K562 (cell line): ENCODE data around the gene RINT1. TPM values are rescaled to one million over a fixed set of nuclear protein-coding genes. Genes with fewer than 3 reads are reported as not detected.

Source experiments
- ARID1B ChIP-seq: fragments of 450-650 bp; IDR thresholded peaks from 2 replicates; pipeline ENCODE4 v1.6.1; 2016; ENCODE audit warnings: antibody characterized with exemption, mild to moderate bottlenecking, inconsistent platforms
- CBFA2T3 ChIP-seq: fragments of 450-650 bp; IDR thresholded peaks from 2 replicates; pipeline ENCODE4 v1.6.1; 2017
- ELF1 ChIP-seq: fragments of 200-800 bp; sonication (Bioruptor generic); IDR thresholded peaks from 2 replicates; pipeline ENCODE4 v1.6.1; 2016; ENCODE audit warnings: missing genetic modification characterization, missing compliant biosample characterization
- HMG20A ChIP-seq: fragments of 450-650 bp; formaldehyde crosslinking; conservative IDR thresholded peaks from 2 replicates; pipeline ENCODE4 v1.4.0; 2020; ENCODE audit warnings: mild to moderate bottlenecking, mixed read lengths
- HOXB6 ChIP-seq: fragments of 250-450 bp; sonication (Bioruptor Pico); IDR thresholded peaks from 2 replicates; pipeline ENCODE4 v1.5.1; 2022; ENCODE audit warnings: mild to moderate bottlenecking, borderline replicate concordance
- LEF1 ChIP-seq: fragments of 450-650 bp; IDR thresholded peaks from 2 replicates; pipeline ENCODE4 v1.6.1; 2016; ENCODE audit warnings: mild to moderate bottlenecking
- MCM5 ChIP-seq: fragments of 450-650 bp; IDR thresholded peaks from 2 replicates; pipeline ENCODE4 v1.6.1; 2016; ENCODE audit warnings: low read depth
- MEIS2 ChIP-seq: fragments of 450-650 bp; IDR thresholded peaks from 2 replicates; pipeline ENCODE4 v1.6.1; 2014; ENCODE audit warnings: mild to moderate bottlenecking; ENCODE audit not compliant: partially characterized antibody
- POLR2A ChIP-seq: fragments of 450-650 bp; conservative IDR thresholded peaks from 2 replicates; pipeline ENCODE4 v1.6.1; 2016
- RB1 ChIP-seq: fragments of 450-650 bp; IDR thresholded peaks from 2 replicates; pipeline ENCODE4 v1.6.1; 2017; ENCODE audit warnings: low read depth, mild to moderate bottlenecking
- SIX5 ChIP-seq, 2 experiments: IDR thresholded peaks; 2 replicates each; pipeline ENCODE4 v1.6.1; 2011; ENCODE audit warnings: low read length in 2 of 2, borderline replicate concordance in 1 of 2, low read depth in 1 of 2, mild to moderate bottlenecking in 1 of 2, moderate library complexity in 1 of 2; ENCODE audit not compliant: insufficient read depth in 1 of 2
- TBP ChIP-seq: optimal IDR thresholded peaks from 2 replicates; pipeline ENCODE3; 2011; ENCODE audit warnings: low read depth, low read length, improper control_type of control experiment
- ZKSCAN1 ChIP-seq: fragments of 150-350 bp; IDR thresholded peaks from 2 replicates; pipeline ENCODE4 v1.6.1; 2016; ENCODE audit warnings: low read depth, low read length
- ZNF766 ChIP-seq: fragments of 200-800 bp; sonication (Bioruptor generic); conservative IDR thresholded peaks from 2 replicates; pipeline ENCODE4 v1.6.1; 2016; ENCODE audit warnings: missing genetic modification characterization, missing compliant biosample characterization
- ZNF79 ChIP-seq: fragments of 250-450 bp; sonication (Bioruptor Pico); IDR thresholded peaks from 2 replicates; pipeline ENCODE4 v1.4.0; 2020; ENCODE audit warnings: low read depth, mild to moderate bottlenecking, moderate library complexity
- polyA plus RNA-seq, 8 experiments: library from polyadenylated mRNA; depleted of rRNA in 4 of 8; stranded (reverse) in 5 of 8; unstranded in 3 of 8; fragments of >200 nt; fragmentation: Nextera tagmentation in 2 of 8; fragmentation: Illumina TruSeq in 1 of 8; extraction: Ambion mirVana in 2 of 8; extraction: Trizol in 1 of 8; gene quantifications; 2 replicates each; pipeline versions ENCODE4 v1.2.1 to v1.2.3, GENCODE V29; 2011 to 2014; ENCODE audit warnings: inconsistent platforms in 1 of 8, missing spikeins in 1 of 8
- total RNA-seq, 7 experiments: library from RNA; depleted of rRNA in 6 of 7; stranded (reverse); fragments of >200 nt in 6 of 7; fragmentation: Illumina TruSeq in 2 of 7; extraction: Trizol in 2 of 7; gene quantifications; 2 replicates each; pipeline versions ENCODE4 v1.2.1 to v1.2.3, GENCODE V29; 2011 to 2021; ENCODE audit warnings: low replicate concordance in 1 of 7
- TF ChIP-seq, protein P1 (sequence below): fragments of 150-350 bp; IDR thresholded peaks from 2 replicates; pipeline ENCODE4 v1.6.1; 2014; ENCODE audit warnings: low read depth, mild to moderate bottlenecking, low read length, borderline replicate concordance
- TF ChIP-seq, protein P2 (sequence below): fragments of 450-650 bp; IDR thresholded peaks from 2 replicates; pipeline ENCODE4 v1.6.1; 2017; ENCODE audit warnings: antibody characterized with exemption
- TF ChIP-seq, protein P3 (sequence below): fragments of 450-650 bp; formaldehyde crosslinking; IDR thresholded peaks from 2 replicates; pipeline ENCODE4 v1.4.0; 2020; ENCODE audit warnings: mild to moderate bottlenecking, moderate library complexity
- TF ChIP-seq, protein P4 (sequence below): sonication (generic); formaldehyde crosslinking; IDR thresholded peaks from 2 replicates; pipeline ENCODE4 v1.8.1; 2023; ENCODE audit warnings: mild to moderate bottlenecking, missing genetic modification reagents
- TF ChIP-seq, protein P5 (sequence below): fragments of 450-650 bp; IDR thresholded peaks from 2 replicates; pipeline ENCODE4 v1.6.1; 2016; ENCODE audit warnings: antibody characterized with exemption

RINT1 gene
- total and polyA plus RNA-seq, 9 of the 15 experiments (the other 6 are each of a cell fraction or from before 2014, with no cell fraction given): 21.3 to 74.3 (median 27.4) TPM

DNA sequence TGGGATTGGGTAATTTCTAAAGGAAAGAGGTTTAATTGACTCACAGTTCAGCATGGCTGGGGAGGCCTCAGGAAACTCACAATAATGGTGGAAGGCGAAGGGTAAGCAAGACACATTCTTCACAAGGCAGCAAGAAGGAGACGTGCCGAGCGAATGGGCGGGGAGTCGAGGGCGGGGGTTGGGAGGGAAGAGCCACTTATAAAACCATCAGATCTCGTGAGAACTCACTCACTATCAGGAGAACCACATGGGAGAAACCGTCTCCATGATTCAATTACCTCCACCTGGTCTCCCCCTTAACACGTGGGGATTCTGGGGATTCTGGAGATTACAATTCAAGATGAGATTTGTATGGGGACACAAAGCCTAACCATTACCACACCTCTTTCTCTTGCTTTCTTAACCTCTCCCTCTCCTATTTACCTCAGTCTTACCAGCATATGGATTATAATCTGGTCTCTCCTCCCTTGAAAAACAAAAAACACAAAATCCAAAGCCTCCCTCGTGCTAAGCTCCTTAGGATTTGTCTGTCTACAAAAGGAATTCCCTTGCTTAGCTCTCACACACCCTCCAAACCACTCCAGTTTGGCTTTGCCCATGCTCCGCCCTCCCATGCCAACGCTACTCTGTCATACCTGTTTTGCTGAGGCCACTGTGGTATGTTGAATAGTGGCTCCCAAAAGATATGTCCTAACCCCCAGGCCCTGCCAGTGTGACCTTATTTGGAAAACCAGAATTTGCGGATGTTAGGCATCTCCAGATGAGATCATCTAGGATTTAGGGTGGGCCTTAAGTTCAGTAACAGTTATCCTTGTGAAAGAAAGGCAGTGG lies 68.9 kb downstream of the RINT1 start (continued):
- TF ChIP-seq SIX5 (IDR thresholded peaks at IDR 0.05; ENCODE audit: borderline replicate concordance in 1 of 2, insufficient read depth in 1 of 2, low read depth in 1 of 2, low read length in 2 of 2) (no peak), HMG20A (CRISPR knock-in tag) (no peak), ARID1B (0 out of 2 replicates have a peak, but pooled peaks have one; percentile 42), ZNF766 (CRISPR knock-in tag) (peak; percentile 40; the same call in 1 of the 2 replicates), ELF1 (no peak), MEIS2 (no peak), CBFA2T3 (peak; percentile 51), ZNF79 (CRISPR knock-in tag) (no peak), RB1 (no peak), LEF1 (no peak), MCM5 (no peak), ZKSCAN1 (no peak), HOXB6 (CRISPR knock-in tag) (no peak), POLR2A (peak; percentile 62), TBP (peak; percentile 38)
- TF ChIP-seq, protein P1, sequence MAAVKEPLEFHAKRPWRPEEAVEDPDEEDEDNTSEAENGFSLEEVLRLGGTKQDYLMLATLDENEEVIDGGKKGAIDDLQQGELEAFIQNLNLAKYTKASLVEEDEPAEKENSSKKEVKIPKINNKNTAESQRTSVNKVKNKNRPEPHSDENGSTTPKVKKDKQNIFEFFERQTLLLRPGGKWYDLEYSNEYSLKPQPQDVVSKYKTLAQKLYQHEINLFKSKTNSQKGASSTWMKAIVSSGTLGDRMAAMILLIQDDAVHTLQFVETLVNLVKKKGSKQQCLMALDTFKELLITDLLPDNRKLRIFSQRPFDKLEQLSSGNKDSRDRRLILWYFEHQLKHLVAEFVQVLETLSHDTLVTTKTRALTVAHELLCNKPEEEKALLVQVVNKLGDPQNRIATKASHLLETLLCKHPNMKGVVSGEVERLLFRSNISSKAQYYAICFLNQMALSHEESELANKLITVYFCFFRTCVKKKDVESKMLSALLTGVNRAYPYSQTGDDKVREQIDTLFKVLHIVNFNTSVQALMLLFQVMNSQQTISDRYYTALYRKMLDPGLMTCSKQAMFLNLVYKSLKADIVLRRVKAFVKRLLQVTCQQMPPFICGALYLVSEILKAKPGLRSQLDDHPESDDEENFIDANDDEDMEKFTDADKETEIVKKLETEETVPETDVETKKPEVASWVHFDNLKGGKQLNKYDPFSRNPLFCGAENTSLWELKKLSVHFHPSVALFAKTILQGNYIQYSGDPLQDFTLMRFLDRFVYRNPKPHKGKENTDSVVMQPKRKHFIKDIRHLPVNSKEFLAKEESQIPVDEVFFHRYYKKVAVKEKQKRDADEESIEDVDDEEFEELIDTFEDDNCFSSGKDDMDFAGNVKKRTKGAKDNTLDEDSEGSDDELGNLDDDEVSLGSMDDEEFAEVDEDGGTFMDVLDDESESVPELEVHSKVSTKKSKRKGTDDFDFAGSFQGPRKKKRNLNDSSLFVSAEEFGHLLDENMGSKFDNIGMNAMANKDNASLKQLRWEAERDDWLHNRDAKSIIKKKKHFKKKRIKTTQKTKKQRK: no peak
- TF ChIP-seq, protein P2, sequence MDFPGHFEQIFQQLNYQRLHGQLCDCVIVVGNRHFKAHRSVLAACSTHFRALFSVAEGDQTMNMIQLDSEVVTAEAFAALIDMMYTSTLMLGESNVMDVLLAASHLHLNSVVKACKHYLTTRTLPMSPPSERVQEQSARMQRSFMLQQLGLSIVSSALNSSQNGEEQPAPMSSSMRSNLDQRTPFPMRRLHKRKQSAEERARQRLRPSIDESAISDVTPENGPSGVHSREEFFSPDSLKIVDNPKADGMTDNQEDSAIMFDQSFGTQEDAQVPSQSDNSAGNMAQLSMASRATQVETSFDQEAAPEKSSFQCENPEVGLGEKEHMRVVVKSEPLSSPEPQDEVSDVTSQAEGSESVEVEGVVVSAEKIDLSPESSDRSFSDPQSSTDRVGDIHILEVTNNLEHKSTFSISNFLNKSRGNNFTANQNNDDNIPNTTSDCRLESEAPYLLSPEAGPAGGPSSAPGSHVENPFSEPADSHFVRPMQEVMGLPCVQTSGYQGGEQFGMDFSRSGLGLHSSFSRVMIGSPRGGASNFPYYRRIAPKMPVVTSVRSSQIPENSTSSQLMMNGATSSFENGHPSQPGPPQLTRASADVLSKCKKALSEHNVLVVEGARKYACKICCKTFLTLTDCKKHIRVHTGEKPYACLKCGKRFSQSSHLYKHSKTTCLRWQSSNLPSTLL: no peak
- TF ChIP-seq, protein P3, sequence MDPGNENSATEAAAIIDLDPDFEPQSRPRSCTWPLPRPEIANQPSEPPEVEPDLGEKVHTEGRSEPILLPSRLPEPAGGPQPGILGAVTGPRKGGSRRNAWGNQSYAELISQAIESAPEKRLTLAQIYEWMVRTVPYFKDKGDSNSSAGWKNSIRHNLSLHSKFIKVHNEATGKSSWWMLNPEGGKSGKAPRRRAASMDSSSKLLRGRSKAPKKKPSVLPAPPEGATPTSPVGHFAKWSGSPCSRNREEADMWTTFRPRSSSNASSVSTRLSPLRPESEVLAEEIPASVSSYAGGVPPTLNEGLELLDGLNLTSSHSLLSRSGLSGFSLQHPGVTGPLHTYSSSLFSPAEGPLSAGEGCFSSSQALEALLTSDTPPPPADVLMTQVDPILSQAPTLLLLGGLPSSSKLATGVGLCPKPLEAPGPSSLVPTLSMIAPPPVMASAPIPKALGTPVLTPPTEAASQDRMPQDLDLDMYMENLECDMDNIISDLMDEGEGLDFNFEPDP (CRISPR knock-in tag): no peak
- TF ChIP-seq, protein P4, sequence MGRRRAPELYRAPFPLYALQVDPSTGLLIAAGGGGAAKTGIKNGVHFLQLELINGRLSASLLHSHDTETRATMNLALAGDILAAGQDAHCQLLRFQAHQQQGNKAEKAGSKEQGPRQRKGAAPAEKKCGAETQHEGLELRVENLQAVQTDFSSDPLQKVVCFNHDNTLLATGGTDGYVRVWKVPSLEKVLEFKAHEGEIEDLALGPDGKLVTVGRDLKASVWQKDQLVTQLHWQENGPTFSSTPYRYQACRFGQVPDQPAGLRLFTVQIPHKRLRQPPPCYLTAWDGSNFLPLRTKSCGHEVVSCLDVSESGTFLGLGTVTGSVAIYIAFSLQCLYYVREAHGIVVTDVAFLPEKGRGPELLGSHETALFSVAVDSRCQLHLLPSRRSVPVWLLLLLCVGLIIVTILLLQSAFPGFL (CRISPR knock-in tag): no peak
- TF ChIP-seq, protein P5, sequence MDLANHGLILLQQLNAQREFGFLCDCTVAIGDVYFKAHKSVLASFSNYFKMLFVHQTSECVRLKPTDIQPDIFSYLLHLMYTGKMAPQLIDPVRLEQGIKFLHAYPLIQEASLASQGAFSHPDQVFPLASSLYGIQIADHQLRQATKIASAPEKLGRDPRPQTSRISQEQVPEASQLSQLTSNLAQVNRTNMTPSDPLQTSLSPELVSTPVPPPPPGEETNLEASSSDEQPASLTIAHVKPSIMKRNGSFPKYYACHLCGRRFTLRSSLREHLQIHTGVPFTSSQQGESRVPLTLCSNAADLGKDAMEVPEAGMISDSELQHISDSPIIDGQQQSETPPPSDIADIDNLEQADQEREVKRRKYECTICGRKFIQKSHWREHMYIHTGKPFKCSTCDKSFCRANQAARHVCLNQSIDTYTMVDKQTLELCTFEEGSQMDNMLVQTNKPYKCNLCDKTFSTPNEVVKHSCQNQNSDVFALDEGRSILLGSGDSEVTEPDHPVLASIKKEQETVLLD: no peak
